IPS-18c (cell line): ENCODE data around the gene PLIN4.

Source experiments
- H3K4me3 ChIP-seq: 2 replicates; pipeline ENCODE4 v1.7.0; 2013; ENCODE audit warnings: low read depth, mild to moderate bottlenecking, low read length, moderate library complexity; ENCODE audit not compliant: insufficient read depth
- H3K9me3 ChIP-seq: one replicate; pipeline ENCODE4 v1.6.1; 2013; ENCODE audit warnings: mild to moderate bottlenecking, low read length, moderate library complexity; ENCODE audit not compliant: control insufficient read depth, insufficient read depth

The PLIN4 gene

DNA sequence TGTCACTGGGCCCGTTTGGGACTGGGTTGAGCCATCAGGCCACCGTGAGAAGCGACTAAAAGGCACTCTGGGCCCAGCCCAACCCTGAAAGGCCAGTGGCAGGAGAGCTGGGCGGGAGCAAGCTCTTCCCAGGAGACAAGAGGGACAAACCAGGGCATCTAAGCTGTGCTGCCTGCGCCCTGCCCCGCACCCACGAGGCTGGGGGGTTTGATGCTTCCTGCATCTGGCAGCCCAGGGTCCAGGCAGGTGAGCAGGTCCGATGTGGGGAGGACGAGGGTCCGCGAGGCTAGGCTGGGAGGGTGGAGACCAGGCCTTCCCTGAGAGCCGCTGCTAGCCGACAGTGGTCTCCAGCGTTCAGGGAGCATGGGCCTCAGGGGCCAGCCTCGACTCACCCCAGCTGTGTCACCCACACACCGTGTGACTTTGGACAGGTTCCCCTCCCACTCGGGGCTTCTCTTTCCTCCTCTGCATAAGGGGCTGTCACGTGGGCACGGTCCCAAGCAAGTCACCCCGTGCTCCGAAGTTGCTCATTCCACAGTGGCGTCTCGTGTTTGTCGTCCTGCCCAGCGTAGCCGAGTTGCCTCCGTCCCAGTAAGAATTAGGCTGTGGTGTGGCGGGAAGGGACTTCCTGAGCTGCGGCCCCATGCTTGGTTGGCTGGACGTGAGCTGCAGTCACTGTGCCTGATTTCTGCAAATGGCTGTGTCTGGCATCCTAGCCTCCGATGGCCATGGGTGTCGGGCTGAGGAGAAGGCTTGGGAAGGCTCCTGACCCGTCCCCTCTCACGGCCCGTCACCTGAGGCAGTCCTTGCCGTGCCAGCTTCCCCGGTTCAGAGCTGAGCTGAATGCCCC lies 15.8 kb downstream of the PLIN4 start:
- peaks cover 2% of the 10 kb centered on the region for H3K9me3 ChIP-seq
- no peak overlapping the region for H3K4me3 ChIP-seq

DNA sequence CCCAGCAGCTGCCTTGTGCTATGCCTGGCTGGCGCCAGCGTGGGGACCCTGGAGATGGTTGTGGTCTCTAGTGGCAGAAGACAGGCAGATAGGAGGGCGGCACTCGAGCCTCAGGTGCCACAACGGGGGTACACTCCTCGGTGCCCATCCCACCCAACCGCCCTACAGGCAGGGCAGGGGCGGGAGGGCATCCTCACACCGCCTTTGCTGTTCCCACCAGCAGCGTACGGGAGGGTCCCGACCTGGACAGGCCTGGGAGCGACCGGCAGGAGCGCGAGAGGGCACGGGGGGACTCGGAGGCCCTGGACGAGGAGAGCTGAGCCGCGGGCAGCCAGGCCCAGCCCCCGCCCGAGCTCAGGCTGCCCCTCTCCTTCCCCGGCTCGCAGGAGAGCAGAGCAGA lies 16.6 kb downstream of the PLIN4 start:
- peaks cover 2% of the 10 kb centered on the region for H3K9me3 ChIP-seq

DNA sequence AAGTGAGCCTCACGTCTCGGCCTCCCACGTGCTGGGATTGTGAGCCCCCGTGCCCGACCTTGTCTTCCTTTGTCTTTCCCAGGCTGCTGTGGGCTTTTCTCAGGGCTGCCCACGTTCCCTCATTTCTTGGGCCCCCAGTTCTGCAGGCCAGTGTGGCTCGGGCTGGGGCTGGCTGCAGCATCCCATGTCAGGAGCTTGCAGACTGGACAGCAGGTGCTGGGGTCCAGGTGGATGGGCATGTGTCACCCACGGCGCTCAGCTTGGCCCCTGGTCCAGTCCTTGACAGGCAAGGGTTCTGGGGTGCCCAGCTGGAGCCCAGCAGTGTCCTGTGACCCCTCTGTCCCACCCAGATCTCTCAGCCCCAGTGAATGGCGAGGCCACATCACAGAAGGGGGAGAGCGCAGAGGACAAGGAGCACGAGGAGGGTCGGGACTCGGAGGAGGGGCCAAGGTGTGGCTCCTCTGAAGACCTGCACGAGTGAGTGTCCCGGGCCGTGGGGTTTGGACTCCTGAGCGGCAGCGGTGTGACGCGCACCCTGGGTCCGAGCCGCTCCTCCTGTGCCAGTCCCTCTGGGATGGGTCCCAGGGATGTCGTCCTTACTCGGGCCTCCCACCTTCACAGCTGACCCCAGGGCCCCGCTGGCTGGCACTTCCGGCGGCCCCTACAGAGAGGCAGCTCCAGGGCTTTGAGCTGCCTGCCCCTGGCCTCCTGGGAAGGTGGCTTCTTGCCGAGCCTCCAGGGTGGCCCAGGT lies 17.3 kb downstream of the PLIN4 start:
- Histone ChIP-seq H3K4me3 (no peak overlapping the region), H3K9me3 (peaks cover 2% of the 10 kb centered on the region)

More for the DNA sequence above, 16.6 kb downstream of the PLIN4 start:
- no peak overlapping the region for H3K4me3 ChIP-seq

DNA sequence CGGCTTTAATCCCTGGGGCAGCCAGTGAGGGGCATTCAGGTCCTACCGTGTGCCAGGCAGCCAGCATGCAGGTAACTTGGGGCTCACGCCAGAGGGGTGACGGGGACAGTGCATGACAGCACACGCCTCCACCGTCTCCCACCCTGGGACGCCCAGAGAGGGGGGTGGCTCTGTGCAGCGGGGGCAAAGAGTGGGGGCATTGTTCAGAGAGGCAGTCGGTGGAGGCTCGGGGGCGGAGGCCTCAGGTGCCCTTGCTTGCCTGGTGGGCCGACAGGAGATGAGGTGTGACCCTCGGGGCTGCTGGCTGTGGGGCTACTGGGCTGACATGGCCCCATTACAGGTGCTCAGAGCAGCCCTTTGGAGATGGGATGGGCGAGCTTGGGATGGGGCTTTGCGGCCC lies 18.4 kb downstream of the PLIN4 start:
- H3K4me3 ChIP-seq, result no peak overlapping the region
- H3K9me3 ChIP-seq, result no peaks in the 10 kb centered on the region

DNA sequence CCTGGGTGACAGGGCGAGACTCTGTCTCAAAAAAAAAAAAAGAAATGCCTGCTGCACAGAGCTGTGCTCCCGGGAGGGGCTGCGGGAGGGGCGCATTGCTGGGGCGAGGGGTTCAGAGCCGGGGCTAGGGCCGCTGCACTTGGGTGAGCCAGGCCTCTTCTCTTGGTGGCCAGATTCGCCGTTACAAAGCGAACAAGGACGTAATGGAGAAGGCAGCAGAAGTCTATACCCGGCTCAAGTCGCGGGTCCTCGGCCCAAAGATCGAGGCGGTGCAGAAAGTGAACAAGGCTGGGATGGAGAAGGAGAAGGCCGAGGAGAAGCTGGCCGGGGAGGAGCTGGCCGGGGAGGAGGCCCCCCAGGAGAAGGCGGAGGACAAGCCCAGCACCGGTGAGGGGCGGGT lies 19.0 kb downstream of the PLIN4 start:
- H3K9me3 ChIP-seq, result no peaks in the 10 kb centered on the region
- no peak overlapping the region for H3K4me3 ChIP-seq

DNA sequence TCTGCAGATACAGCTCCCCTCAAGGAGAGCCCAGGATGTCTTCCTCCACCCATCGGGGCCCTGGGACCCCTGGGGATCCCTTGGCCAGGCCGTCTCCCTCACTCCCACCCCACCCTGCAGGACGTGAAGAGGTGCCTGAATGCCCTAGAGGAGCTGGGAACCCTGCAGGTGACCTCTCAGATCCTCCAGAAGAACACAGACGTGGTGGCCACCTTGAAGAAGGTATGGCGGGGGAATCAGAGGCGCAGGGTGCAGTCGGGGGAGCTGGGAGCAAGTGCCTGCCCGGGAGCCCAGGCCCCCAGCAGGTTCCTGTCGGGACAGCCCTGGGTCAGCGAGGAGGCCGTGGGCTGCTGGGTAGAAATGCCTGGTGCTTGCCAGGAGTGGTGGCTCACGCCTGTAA lies 19.6 kb downstream of the PLIN4 start:
- no peak overlapping the region for H3K4me3 ChIP-seq
- H3K9me3 ChIP-seq, result no peaks in the 10 kb centered on the region

DNA sequence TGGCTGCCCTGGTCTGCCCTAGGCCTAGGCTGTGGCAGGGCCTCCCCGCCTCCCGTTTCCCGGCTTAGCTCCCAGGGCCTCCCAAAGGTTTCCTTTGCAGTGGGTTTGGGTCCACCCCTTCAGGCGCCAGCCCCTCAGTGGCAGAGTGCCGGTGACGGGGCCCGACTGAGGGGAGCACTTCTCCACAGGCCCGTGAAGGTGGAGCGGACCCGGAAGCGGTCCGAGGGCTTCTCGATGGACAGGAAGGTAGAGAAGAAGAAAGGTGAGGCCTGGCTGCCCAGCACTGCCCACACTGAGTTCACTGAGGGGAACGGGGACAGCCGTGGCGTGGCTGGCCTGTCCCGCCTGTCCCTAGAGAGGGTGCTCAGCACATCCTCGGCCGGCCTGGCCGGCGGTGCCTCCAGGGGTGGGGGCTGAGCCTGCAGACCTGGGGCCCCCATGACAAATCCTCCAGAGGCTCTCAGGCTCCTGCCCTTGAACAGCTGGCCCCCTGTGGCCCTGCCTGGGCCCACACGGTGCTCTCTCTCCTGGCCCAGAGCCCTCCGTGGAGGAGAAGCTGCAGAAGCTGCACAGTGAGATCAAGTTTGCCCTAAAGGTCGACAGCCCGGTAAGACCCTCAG lies 20.4 kb downstream of the PLIN4 start:
- Histone ChIP-seq H3K4me3 (no peak overlapping the region), H3K9me3 (no peaks in the 10 kb centered on the region)

DNA sequence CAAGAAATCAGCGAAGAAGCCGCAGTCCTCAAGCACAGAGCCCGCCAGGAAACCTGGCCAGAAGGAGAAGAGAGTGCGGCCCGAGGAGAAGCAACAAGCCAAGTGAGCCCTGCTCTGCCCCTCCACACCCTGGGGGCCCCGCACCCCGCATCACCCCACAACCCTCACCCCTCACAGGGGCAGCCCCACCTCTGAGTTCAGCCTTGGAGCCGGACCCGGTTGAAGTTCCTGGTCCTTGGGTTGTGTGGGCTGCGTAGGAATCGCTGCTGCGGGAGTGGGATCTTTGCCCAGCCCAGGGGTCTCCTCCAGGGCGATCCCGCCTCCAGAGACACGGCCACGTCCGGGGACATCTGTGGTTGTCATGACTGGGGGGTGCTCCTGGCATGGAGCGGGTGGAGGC lies 22.0 kb downstream of the PLIN4 start:
- Histone ChIP-seq H3K4me3 (no peak overlapping the region), H3K9me3 (no peaks in the 10 kb centered on the region)

DNA sequence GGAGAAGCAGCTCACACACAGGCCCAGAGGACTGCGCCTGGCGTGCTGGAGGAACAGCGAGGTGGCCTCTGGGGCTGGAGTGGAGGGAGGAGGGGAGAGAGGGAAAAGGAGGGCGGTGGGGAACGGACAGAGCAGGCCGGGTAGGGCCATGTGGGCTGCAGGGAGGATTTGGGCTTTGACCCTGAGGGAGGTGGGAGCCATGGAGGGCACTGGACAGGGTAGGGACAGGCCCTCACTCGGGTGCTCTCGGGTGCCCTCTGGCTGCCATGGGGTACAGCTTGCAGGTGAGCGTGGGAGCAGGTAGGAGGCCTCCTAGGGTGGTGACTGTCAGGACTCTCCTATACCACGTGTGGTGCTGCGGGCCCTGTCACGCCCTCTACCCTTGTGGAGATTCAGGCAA lies 22.8 kb downstream of the PLIN4 start:
- H3K4me3 ChIP-seq, result no peak overlapping the region
- H3K9me3 ChIP-seq, result no peaks in the 10 kb centered on the region

DNA sequence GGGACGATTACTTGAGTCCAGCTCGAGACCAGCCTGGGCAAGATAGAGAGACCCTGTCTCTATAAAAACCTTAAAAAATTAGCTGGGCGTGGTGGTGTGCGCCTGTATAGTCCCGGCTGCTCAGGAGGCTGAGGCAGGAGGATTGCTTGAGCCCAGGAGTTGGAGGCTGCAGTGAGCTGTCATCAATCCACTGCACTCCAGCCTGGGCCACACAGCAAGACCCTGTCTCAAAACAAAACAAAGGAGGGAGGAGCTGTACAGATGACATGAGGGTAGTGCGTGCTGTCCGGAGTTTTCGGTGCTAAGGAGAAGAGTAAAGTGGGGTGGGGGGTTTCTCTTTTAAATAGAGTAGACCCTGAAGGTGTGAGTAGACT lies 23.6 kb downstream of the PLIN4 start:
- Histone ChIP-seq H3K9me3 (no peaks in the 10 kb centered on the region), H3K4me3 (no peak overlapping the region)

DNA sequence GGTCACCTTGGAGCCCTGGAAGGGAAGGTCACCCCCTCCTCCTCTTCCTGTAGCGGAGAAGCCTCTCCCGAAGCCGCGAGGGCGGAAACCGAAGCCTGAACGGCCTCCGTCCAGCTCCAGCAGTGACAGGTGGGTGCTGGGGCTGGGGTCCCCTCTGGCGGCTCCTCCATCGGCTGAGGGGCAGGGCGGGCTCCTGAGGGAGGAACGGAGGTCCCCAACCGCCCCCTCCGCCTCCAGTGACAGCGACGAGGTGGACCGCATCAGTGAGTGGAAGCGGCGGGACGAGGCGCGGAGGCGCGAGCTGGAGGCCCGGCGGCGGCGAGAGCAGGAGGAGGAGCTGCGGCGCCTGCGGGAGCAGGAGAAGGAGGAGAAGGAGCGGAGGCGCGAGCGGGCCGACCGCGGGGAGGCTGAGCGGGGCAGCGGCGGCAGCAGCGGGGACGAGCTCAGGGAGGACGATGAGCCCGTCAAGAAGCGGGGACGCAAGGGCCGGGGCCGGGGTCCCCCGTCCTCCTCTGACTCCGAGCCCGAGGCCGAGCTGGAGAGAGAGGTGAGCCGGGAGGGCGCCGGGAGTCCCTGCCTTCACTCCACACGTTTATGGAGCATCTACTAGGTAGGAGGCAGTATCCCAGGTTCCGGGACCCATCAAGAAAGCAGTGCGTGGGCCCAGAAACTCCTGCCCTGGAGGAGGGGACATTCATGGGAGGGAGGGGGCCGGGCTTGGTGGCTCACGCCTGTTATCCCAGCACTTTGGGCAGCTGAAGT lies 24.2 kb downstream of the PLIN4 start:
- H3K4me3 ChIP-seq, result no peak overlapping the region

DNA sequence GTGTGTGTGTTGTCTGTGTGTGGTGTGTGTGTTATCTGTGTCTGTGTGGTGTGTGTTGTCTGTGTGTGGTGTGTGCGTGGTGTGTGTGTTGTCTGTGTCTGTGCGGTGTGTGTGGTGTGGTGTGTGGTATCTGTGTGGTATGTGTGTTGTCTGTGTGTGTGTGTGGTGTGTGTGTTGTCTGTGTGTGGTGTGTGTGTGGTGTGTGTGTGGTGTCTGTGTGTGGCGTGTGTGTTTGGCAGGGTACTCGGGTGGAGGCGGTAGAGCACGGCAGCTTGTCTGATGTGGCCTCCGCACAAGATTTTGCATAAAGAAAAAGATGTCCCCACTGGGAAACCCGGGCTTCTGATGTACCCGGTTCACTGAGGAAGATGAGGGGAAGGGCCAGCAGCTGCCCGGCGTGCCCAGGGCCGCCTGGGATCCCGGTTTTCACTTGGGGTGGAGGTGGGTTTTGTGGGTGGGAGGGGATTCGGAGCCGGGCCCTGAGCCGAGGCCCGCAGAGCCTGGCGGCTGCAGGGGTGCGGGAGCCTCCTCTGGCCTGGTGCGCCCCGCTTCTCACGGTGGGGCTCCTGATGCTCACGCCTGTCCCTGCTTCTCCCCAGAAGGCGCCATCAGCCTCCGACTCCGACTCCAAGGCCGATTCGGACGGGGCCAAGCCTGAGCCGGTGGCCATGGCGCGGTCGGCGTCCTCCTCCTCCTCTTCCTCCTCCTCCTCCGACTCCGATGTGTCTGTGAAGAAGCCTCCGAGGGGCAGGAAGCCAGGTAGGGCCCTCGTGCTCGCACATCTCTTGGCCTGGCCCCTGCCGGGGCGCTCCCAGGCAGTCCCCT lies 25.0 kb downstream of the PLIN4 start:
- no peaks in the 10 kb centered on the region for H3K9me3 ChIP-seq
- no peak overlapping the region for H3K4me3 ChIP-seq

More for the DNA sequence above, 24.2 kb downstream of the PLIN4 start:
- no peaks in the 10 kb centered on the region for H3K9me3 ChIP-seq

DNA sequence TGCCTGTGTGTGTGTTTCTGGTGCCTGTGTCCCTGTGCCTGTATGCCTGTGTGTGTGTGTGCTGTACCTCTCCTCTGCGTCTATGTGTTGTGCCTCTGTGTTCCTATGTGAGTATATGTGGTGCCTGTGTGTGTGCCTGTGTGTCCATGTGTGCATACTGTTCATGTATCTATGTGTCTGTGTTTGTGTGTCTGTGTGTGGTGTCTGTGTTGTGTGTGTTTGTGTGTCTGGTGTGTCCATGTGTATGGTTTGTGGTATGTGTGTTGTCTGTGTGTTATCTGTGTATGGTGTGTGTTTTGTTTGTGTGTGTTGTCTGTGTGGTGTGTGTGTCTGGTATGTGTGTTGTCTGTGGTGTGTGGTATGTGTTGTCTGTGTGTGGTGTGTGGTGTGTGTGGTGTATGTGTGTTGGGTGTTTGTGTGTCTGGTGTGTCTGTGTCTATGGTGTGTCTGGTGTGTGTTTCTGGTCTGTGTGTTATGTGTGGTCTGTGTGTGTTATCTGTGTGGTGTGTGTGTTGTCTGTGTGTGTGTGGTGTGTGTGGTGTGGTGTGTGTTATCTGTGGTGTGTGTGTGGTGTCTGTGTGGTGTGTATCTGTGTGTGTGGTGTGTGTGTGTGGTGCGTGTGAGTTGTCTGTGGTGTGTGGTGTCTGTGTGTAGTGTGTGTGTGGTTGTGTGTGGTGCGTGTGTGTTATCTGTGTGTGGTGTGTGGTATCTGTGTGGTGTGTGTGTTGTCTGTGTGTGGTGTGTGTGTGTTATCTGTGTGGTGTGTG lies 25.8 kb downstream of the PLIN4 start:
- no peak overlapping the region for H3K4me3 ChIP-seq
- H3K9me3 ChIP-seq, result no peaks in the 10 kb centered on the region

DNA sequence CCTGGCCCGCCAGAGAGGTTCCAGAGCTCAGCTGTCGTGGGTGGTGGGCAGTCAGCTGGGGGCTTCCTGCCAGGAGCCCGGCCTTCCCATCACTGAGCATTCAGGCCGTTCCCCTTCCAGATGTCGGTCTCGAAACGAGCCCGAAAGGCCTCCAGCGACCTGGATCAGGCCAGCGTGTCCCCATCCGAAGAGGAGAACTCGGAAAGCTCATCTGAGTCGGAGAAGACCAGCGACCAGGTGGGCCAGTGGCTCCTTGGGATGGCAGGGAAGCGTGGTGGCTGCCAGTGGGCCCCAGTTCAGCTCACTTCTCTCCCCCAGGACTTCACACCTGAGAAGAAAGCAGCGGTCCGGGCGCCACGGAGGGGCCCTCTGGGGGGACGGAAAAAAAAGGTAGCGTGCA lies 26.8 kb downstream of the PLIN4 start:
- H3K9me3 ChIP-seq, result no peaks in the 10 kb centered on the region
- no peak overlapping the region for H3K4me3 ChIP-seq

DNA sequence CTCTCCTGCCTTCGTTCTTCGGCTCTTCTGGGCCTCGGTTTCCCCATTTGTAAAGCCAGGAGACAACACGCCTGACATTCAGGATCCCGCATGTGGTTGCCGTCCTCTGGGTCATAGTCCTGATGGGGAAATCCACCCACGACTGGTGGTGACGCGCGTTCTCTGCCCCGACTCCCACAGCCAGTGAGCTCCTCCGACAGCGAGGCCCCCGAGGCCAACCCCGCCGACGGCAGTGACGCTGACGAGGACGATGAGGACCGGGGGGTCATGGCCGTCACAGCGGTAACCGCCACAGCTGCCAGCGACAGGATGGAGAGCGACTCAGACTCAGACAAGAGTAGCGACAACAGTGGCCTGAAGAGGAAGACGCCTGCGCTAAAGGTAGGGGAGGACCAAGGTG lies 29.8 kb downstream of the PLIN4 start:
- H3K9me3 ChIP-seq, result no peaks in the 10 kb centered on the region

DNA sequence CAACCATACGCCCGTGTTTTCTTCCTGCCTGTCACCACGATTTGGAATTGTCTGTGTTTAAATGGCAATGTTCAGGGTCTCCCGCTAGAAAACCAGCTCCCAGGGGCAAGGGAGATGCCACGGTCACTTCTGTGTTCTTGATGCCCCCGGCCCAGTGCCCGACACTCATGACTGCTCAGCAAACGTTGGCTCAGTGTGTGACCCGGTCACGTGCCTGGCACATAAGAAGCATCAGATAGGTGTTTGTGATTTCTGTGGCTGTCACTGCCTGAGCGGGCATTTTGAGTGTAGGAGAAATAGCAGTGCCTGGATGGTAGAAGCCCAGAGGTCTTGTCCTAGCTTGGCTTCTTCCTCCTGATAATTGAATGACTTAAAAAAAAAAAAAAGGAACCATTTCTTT lies 30.7 kb downstream of the PLIN4 start:
- Histone ChIP-seq H3K9me3 (no peaks in the 10 kb centered on the region), H3K4me3 (no peak overlapping the region)

More for the DNA sequence above, 29.8 kb downstream of the PLIN4 start:
- no peak overlapping the region for H3K4me3 ChIP-seq
